Kidney (tissue), 14 donors: ENCODE measurements around the gene DNAJB1. TPM values are rescaled to one million over a fixed set of nuclear protein-coding genes. Genes with fewer than 3 reads are reported as not detected.
"Not testable (repeated sequence)": the region's sequence is repeated elsewhere in the genome, so short reads cannot be mapped to it uniquely, and the experiment has no call there.

Experiments
- DNase-seq, 5 donors: peaks; one replicate each; pipeline ENCODE4 v3.0.0-alpha.2; 2013 to 2020
- FAIRE-seq: peaks from 2 replicates; lab custom pipeline; 2012; peaks lifted over from hg19 to GRCh38; lab: Jason Lieb, UNC
- H3K27ac ChIP-seq, 2 donors: one replicate each; pipeline ENCODE4 v1.7.0; 2013; ENCODE audit warnings: low read depth in 2 of 2, low read length in 2 of 2, inconsistent platforms in 1 of 2
- H3K27me3 ChIP-seq: one replicate; pipeline ENCODE4 v1.7.1; 2013; ENCODE audit warnings: low read length, inconsistent platforms; ENCODE audit not compliant: control insufficient read depth, insufficient read depth
- H3K36me3 ChIP-seq, 3 donors: one replicate each; pipeline versions ENCODE4 v1.7.0 to v1.7.1; 2013; ENCODE audit warnings: low read length in 3 of 3, control low read depth in 1 of 3, inconsistent platforms in 1 of 3; ENCODE audit not compliant: insufficient read depth in 3 of 3, control insufficient read depth in 2 of 3
- H3K4me1 ChIP-seq, 3 donors: one replicate each; pipeline versions ENCODE4 v1.7.0 to v1.7.1; 2013; ENCODE audit warnings: low read length in 3 of 3, inconsistent platforms in 1 of 3, low read depth in 1 of 3; ENCODE audit not compliant: control insufficient read depth in 2 of 3, insufficient read depth in 2 of 3
- H3K4me3 ChIP-seq, 3 donors: one replicate each; pipeline versions ENCODE4 v1.7.0 to v1.8.1; 2013; ENCODE audit warnings: low read length in 3 of 3, control low read depth in 1 of 3, inconsistent platforms in 1 of 3
- H3K9ac ChIP-seq, 3 donors: one replicate each; pipeline versions ENCODE4 v1.7.0 to v1.7.1; 2013; ENCODE audit warnings: low read length in 3 of 3, control low read depth in 1 of 3, inconsistent platforms in 1 of 3
- H3K9me3 ChIP-seq, 3 donors: one replicate each; pipeline versions ENCODE4 v1.7.0 to v1.7.1; 2013; ENCODE audit warnings: low read length in 3 of 3, control low read depth in 1 of 3, inconsistent platforms in 1 of 3; ENCODE audit not compliant: control insufficient read depth in 2 of 3, insufficient read depth in 1 of 3
- CTCF ChIP-seq: IDR thresholded peaks from 3 replicates; pipeline ENCODE4 v1.5.1; 2012; ENCODE audit warnings: mild to moderate bottlenecking, moderate library complexity, borderline replicate concordance; ENCODE audit not compliant: insufficient read depth; ENCODE audit errors: extremely low read depth
- intact Hi-C: fragments of 100-400 bp; cut with DNase I; formaldehyde crosslinking; loops from one replicate; pipeline ENCODE4 v1.11.1; 2022
- polyA plus RNA-seq: library from polyadenylated mRNA; stranded (reverse); fragments of 350-450 nt; fragmentation: Illumina TruSeq; extraction: RNeasy Lipid Tissue Mini Kit (QIAGEN cat#74804); gene quantifications from one replicate; pipeline ENCODE4 v1.2.3, GENCODE V29; 2014; ENCODE audit warnings: low read depth, low replicate concordance; ENCODE audit not compliant: insufficient read depth
- total RNA-seq: library from RNA; stranded (reverse); fragmentation: NEBNext Ultra II Directional; extraction: Animal tissue kit (Norgen Biotek cat#: 25700); gene quantifications from one replicate; pipeline ENCODE4 v1.2.1, GENCODE V29; 2021
- donor health status: control.
- donor health status: control.
- donor health status: control.
- donor health status: control.
- donor health status: control.
- donor health status: DM: yes; HTN: yes; CAD: no.
- donor health status: Normal renal cell carcinoma (clear cell type).

Gene DNAJB1
- total and polyA plus RNA-seq, 2 donors from 2014 or later: 77.9 to 122 TPM

DNA sequence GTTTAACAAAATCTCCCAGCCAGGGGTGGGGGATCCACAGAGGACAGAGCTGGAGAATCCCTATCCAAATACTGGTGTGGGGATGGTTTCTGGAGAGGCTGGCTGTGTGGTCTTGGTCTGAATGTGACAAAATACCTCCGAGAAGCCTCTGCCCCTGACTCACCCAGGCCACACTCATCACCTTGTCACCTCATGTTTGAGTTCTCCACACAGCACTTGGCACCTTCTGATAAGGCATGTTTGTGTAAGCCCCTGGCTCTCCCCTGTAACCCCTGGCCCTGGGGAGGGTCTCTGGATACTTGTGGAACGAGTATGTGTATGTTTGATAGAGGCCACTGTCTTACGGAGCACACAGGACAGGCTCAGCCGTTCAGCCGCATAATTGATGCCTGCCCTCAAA lies 25.9 kb upstream of the DNAJB1 start:
- TF ChIP-seq CTCF: no peak
- intact Hi-C loops: no loop called here

GRCh38 chr19:14542711-14543328 lies 24.6 kb upstream of the DNAJB1 start:
- no peak overlapping the region for H3K9ac ChIP-seq
- no peak overlapping the region for H3K27ac ChIP-seq
- intact Hi-C loops: no loop called here
- DNase-seq (no peak), FAIRE-seq (no peak)
- H3K4me1 ChIP-seq: peaks cover 0 to 17% (median 11%) of the 10 kb centered on the region in 3 donors
- H3K4me3 ChIP-seq: no peak overlapping the region
- no peaks in the 10 kb centered on the region for H3K27me3 ChIP-seq
- TF ChIP-seq CTCF: no peak
- H3K9me3 ChIP-seq: no peaks in the 10 kb centered on the region
- peaks cover 0 to 2% (median 0%) of the 10 kb centered on the region in 3 donors for H3K36me3 ChIP-seq

More for the DNA sequence above, 25.9 kb upstream of the DNAJB1 start:
- Histone ChIP-seq H3K9ac (no peak overlapping the region), H3K27ac (no peak overlapping the region), H3K4me3 (no peak overlapping the region), H3K9me3 (no peaks in the 10 kb centered on the region), H3K4me1 (peaks cover 0 to 15% (median 11%) of the 10 kb centered on the region in 3 donors), H3K27me3 (no peaks in the 10 kb centered on the region), H3K36me3 (peaks cover 0 to 2% (median 0%) of the 10 kb centered on the region in 3 donors)
- no peak for DNase-seq
- FAIRE-seq: no peak

- peaks cover 0 to 19% (median 11%) of the 10 kb centered on the region in 3 donors for H3K4me1 ChIP-seq
- H3K27ac ChIP-seq, H3K9ac ChIP-seq, H3K27me3 ChIP-seq, intact Hi-C loops, H3K9me3 ChIP-seq, FAIRE-seq, DNase-seq, H3K4me3 ChIP-seq, H3K36me3 ChIP-seq: not testable (repeated sequence)
Measured at GRCh38 chr19:14541979-14542378, 23.8 kb upstream of the DNAJB1 start.

GRCh38 chr19:14540741-14541525 lies 22.7 kb upstream of the DNAJB1 start:
- FAIRE-seq: no peak

More at GRCh38 chr19:14540741-14541525, 22.7 kb upstream of the DNAJB1 start:
- no peak overlapping the region for H3K4me3 ChIP-seq
- peaks cover 0 to 21% (median 11%) of the 10 kb centered on the region in 3 donors for H3K4me1 ChIP-seq
- no peak overlapping the region for H3K9ac ChIP-seq
- H3K36me3 ChIP-seq: peaks cover 0 to 2% (median 0%) of the 10 kb centered on the region in 3 donors
- no peak for TF ChIP-seq CTCF
- no peak overlapping the region for H3K27ac ChIP-seq
- intact Hi-C loops: no loop called here
- H3K9me3 ChIP-seq: no peaks in the 10 kb centered on the region
- H3K27me3 ChIP-seq: no peaks in the 10 kb centered on the region
- DNase-seq: no peak
